Lower lobe of right lung (tissue), 2 donors: ENCODE results near the gene AGPAT1. TPM values are rescaled to one million over a fixed set of nuclear protein-coding genes. Genes with fewer than 3 reads are reported as not detected.
"Not testable (repeated sequence)": the region's sequence is repeated elsewhere in the genome, so short reads cannot be mapped to it uniquely, and the experiment has no call there.

Experiments
- ATAC-seq, 2 donors: fragments of 200-7000 bp; cut with Tn5 transposase; one replicate each; pipeline ENCODE4 v1.9.1; 2020 to 2022; ENCODE audit warnings: mild to moderate bottlenecking in 2 of 2, moderate library complexity in 2 of 2
- DNase-seq: peaks from one replicate; pipeline ENCODE4 v3.0.0-alpha.2; 2020
- H3K27ac ChIP-seq: fragments of 200-600 bp; one replicate; pipeline ENCODE4 v1.8.0; 2022
- H3K27me3 ChIP-seq: fragments of 200-600 bp; one replicate; pipeline ENCODE4 v1.8.0; 2022; ENCODE audit warnings: low read depth
- H3K36me3 ChIP-seq: fragments of 200-600 bp; one replicate; pipeline ENCODE4 v1.8.0; 2022; ENCODE audit warnings: mild to moderate bottlenecking
- H3K4me1 ChIP-seq: fragments of 200-600 bp; one replicate; pipeline ENCODE4 v1.8.0; 2022
- H3K4me3 ChIP-seq: fragments of 200-600 bp; one replicate; pipeline ENCODE4 v1.8.0; 2022; ENCODE audit warnings: mild to moderate bottlenecking
- H3K9me3 ChIP-seq: fragments of 200-600 bp; one replicate; pipeline ENCODE4 v1.8.0; 2022
- intact Hi-C: fragments of 100-400 bp; cut with DNase I; formaldehyde crosslinking; loops from one replicate; pipeline ENCODE4 v1.11.0; 2022
- total RNA-seq: library from RNA; stranded (reverse); fragmentation: NEBNext Ultra II Directional; extraction: Animal tissue kit (Norgen Biotek cat#: 25700); gene quantifications from one replicate; pipeline ENCODE4 v1.2.1, GENCODE V29; 2021
- TF ChIP-seq, protein P1 (sequence below): fragments of 200-600 bp; IDR thresholded peaks from one replicate; pipeline ENCODE4 v1.8.0; 2022; ENCODE audit warnings: antibody characterized with exemption, mild to moderate bottlenecking
- donor health status: DM: no; HTN: yes; CAD: no; lungs with severe emphysema.

The AGPAT1 gene
- total RNA-seq, 1 donor from 2014 or later, result 51.2 TPM

DNA sequence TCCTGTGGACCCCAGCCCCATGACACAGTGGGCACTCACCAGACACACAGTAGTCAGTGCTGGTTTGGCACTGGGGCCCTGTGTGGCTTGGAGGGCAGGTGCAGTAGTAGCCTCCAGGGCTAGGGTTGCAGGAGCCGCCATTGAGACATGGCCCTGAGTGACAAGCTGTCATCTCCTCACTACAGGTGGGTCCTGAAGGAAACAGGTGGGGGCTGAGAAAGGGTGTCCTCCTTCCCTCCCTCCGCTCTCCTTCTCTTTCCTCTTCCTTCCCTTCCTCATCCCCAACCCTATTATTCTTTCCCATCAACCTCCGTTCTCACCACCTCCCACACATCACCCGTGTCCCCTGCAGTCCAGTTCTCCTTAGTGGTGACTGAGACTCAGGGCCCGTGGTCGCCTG is 37.8 kb upstream of the AGPAT1 start:
- Histone ChIP-seq H3K4me1 (no peaks in the 10 kb centered on the region), H3K27ac (no peak overlapping the region), H3K27me3 (no peaks in the 10 kb centered on the region), H3K4me3 (no peak overlapping the region), H3K36me3 (peaks cover 18% of the 10 kb centered on the region), H3K9me3 (no peaks in the 10 kb centered on the region)
- intact Hi-C loops, result no loop called here
- TF ChIP-seq, protein P1, sequence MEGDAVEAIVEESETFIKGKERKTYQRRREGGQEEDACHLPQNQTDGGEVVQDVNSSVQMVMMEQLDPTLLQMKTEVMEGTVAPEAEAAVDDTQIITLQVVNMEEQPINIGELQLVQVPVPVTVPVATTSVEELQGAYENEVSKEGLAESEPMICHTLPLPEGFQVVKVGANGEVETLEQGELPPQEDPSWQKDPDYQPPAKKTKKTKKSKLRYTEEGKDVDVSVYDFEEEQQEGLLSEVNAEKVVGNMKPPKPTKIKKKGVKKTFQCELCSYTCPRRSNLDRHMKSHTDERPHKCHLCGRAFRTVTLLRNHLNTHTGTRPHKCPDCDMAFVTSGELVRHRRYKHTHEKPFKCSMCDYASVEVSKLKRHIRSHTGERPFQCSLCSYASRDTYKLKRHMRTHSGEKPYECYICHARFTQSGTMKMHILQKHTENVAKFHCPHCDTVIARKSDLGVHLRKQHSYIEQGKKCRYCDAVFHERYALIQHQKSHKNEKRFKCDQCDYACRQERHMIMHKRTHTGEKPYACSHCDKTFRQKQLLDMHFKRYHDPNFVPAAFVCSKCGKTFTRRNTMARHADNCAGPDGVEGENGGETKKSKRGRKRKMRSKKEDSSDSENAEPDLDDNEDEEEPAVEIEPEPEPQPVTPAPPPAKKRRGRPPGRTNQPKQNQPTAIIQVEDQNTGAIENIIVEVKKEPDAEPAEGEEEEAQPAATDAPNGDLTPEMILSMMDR, result no peak
- no peak for DNase-seq
- no peak for ATAC-seq

DNA sequence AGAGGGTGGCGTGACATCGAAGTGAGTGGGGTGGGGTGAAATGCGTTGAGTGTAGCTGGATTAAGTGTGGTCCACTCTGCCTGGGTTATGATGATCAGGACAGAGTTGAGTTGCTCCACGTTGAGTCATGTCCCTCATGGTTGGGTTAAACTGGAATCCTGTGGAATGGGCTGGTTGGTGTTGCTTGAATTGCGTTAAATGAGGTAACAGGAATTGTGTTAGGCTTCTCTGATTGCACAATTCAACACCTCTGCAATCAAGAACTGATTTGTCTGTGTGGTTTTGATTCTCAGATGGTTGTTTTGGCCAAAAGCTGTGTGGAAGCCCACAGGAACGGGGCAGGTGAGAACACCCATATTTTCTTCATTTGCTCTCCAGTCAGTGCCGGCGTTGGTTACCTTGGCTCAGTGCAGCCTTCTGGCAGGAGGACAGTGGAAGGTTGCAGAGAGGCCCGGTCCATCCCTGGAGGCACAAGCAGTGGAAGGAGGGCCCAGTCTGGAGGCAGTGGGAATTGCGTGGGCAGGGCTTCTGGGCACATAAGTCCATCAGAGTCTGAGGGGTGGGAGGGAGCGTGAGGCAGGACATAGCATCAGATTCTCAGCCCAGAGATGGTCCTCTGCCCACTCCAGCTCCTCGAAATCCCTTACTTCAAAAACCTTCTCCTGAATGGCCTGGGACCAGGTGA is 36.3 kb upstream of the AGPAT1 start:
- TF ChIP-seq, protein P1, result no peak
- ATAC-seq (peak in 1 of 2 donors; percentile 14), DNase-seq (no peak)
- no peaks in the 10 kb centered on the region for H3K27me3 ChIP-seq
- H3K36me3 ChIP-seq, result peaks cover 15% of the 10 kb centered on the region
- intact Hi-C loops, result no loop called here
- no peaks in the 10 kb centered on the region for H3K9me3 ChIP-seq
- no peak overlapping the region for H3K27ac ChIP-seq
- H3K4me1 ChIP-seq, result no peaks in the 10 kb centered on the region
- H3K4me3 ChIP-seq, result no peak overlapping the region

DNA sequence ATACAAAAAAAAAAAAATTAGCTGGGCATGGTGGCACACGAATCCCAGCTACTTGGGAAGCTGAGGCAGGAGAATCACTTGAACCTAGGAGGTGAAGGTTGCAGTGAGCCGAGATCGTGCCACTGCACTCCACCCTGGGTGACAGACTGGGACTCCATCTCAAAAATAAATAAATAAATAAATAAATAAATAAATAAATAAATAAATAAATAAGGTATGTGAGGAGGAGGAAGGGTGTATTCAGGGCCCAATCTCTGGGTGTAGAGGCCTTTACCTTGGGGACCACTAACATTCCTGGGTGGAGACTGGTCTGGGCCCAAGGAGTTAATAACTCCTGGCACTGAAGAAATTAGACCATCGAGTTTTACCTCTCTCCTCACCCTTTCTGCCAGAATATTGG is 35.5 kb upstream of the AGPAT1 start:
- peaks cover 12% of the 10 kb centered on the region for H3K36me3 ChIP-seq
- ATAC-seq, H3K4me1 ChIP-seq, H3K4me3 ChIP-seq, H3K27ac ChIP-seq, DNase-seq, H3K27me3 ChIP-seq, H3K9me3 ChIP-seq, intact Hi-C loops: not testable (repeated sequence)

DNA sequence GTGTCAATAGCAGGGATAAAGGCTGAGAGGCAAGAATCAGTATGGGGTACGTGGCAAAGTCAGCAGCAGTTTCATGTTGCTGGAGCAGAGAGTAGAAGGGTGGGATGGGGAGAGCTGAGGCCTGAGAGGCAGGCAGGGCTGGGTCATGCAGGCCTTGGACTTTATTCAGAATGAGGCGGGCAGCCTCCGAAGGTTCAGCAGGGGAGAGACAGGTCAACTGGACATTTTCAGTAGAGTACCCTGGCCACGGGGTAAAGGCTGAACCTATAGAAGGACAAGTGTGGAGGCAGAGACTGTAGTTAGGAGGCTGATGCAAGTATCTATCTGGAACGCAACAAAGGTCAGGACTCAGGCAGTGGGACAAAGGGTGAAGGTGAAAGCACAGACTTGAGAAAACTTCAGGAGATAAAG is 34.3 kb upstream of the AGPAT1 start:
- H3K4me1 ChIP-seq, result no peaks in the 10 kb centered on the region
- H3K36me3 ChIP-seq, result peaks cover 12% of the 10 kb centered on the region
- intact Hi-C loops, result no loop called here
- H3K27ac ChIP-seq, result no peak overlapping the region
- no peak for ATAC-seq
- DNase-seq, result no peak
- H3K9me3 ChIP-seq, result no peaks in the 10 kb centered on the region
- no peak overlapping the region for H3K4me3 ChIP-seq
- TF ChIP-seq, protein P1, result no peak
- H3K27me3 ChIP-seq, result no peaks in the 10 kb centered on the region

DNA sequence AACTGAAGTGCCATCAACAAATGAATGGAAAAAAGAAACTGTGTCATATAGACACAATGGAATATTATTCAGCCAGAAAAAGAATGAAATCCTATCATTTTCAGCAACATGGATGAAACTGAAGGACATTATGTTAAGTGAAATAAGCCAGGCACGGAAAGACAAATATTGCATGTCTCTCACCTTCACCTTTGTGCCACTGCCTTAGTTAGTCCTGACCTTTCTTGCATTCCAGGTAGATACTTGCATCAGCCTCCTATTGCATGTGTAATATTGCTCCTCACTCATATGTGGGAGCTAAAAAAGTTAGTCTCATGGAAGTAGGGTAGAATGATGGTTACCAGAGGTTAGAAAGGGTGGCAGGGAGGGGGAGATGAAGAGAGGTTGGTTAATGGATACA is 33.1 kb upstream of the AGPAT1 start:
- intact Hi-C loops, result no loop called here

DNA sequence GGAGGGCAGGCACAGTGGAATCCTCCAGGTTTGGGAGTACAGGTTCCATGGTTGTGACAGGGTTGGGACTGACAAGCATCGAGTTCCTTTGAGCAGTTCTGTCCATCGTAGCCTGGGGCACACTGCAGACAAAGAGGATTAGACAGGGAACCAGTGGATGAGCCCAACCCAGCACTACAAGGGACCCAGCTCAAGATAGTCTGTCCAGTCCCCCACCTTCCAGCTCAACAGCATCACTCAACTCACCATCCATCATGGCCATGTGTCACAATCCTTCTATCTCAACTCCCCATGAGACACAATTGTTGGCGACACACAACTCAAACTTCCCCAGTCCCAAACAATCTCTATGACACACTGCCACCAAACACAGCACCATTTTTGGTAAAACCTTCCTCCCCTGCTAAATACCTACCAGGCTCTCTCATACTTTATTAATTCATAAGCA is 28.4 kb upstream of the AGPAT1 start:
- no peak overlapping the region for H3K4me3 ChIP-seq
- peaks cover 4% of the 10 kb centered on the region for H3K27me3 ChIP-seq
- no peak overlapping the region for H3K27ac ChIP-seq
- TF ChIP-seq, protein P1, result no peak
- ATAC-seq (no peak), DNase-seq (no peak)
- H3K9me3 ChIP-seq, result no peaks in the 10 kb centered on the region
- H3K36me3 ChIP-seq, result peaks cover 23% of the 10 kb centered on the region
- intact Hi-C loops, result no loop called here
- H3K4me1 ChIP-seq, result no peaks in the 10 kb centered on the region

More for the DNA sequence above, 33.1 kb upstream of the AGPAT1 start:
- Histone ChIP-seq H3K4me1 (no peaks in the 10 kb centered on the region), H3K27me3 (no peaks in the 10 kb centered on the region), H3K36me3 (peaks cover 19% of the 10 kb centered on the region), H3K27ac (no peak overlapping the region), H3K4me3 (no peak overlapping the region), H3K9me3 (no peaks in the 10 kb centered on the region)
- no peak for ATAC-seq
- TF ChIP-seq, protein P1, result no peak
- DNase-seq, result no peak
